SK-N-SH treated with all-trans-retinoic acid at 6 μM for 48 hours (cell line): ENCODE data around the gene CD40.

Experiments
- ARNTL ChIP-seq: fragments of 450-650 bp; formaldehyde crosslinking; IDR thresholded peaks from 2 replicates; pipeline ENCODE4 v1.5.0; 2020; ENCODE audit warnings: low read depth, mild to moderate bottlenecking, moderate library complexity, borderline replicate concordance
- ESRRG ChIP-seq: fragments of 250-450 bp; sonication (Bioruptor Pico); IDR thresholded peaks from 2 replicates; pipeline ENCODE4 v1.6.1; 2021; ENCODE audit warnings: mild to moderate bottlenecking
- OSR1 ChIP-seq: fragments of 250-450 bp; sonication (Bioruptor Pico); IDR thresholded peaks from 2 replicates; pipeline ENCODE4 v1.8.0; 2022; ENCODE audit warnings: moderate library complexity, mild to moderate bottlenecking, inconsistent platforms
- PPARA ChIP-seq: fragments of 250-450 bp; sonication (Bioruptor Pico); IDR thresholded peaks from 2 replicates; pipeline ENCODE4 v1.5.0; 2020; ENCODE audit warnings: mild to moderate bottlenecking, borderline replicate concordance
- RARB ChIP-seq: fragments of 250-450 bp; sonication (Bioruptor Pico); IDR thresholded peaks from 2 replicates; pipeline ENCODE4 v1.8.0; 2021; ENCODE audit warnings: mild to moderate bottlenecking, moderate library complexity
- SNAI2 ChIP-seq: fragments of 250-450 bp; sonication (Bioruptor Pico); IDR thresholded peaks from 2 replicates; pipeline ENCODE4 v1.5.0; 2020; ENCODE audit warnings: mild to moderate bottlenecking, moderate library complexity
- TCF4 ChIP-seq: fragments of 250-450 bp; sonication (Bioruptor Pico); IDR thresholded peaks from 2 replicates; pipeline ENCODE4 v1.8.0; 2021; ENCODE audit warnings: mild to moderate bottlenecking, moderate library complexity, borderline replicate concordance
- ZFP3 ChIP-seq: fragments of 250-450 bp; sonication (Bioruptor Pico); IDR thresholded peaks from 2 replicates; pipeline ENCODE4 v1.5.0; 2020; ENCODE audit warnings: mild to moderate bottlenecking, moderate library complexity
- ZFP30 ChIP-seq: fragments of 450-650 bp; formaldehyde crosslinking; IDR thresholded peaks from 2 replicates; pipeline ENCODE4 v1.5.0; 2022; ENCODE audit warnings: mild to moderate bottlenecking, moderate library complexity
- ZNF565 ChIP-seq: fragments of 450-650 bp; formaldehyde crosslinking; conservative IDR thresholded peaks from 2 replicates; pipeline ENCODE4 v1.5.0; 2020; ENCODE audit warnings: low read depth, mild to moderate bottlenecking, moderate library complexity
- ZNF70 ChIP-seq: fragments of 450-650 bp; formaldehyde crosslinking; IDR thresholded peaks from 2 replicates; pipeline ENCODE4 v1.5.0; 2020; ENCODE audit warnings: mild to moderate bottlenecking, moderate library complexity
- TF ChIP-seq, protein P1 (sequence below): fragments of 250-450 bp; sonication (Bioruptor Pico); IDR thresholded peaks from 2 replicates; pipeline ENCODE4 v1.5.1; 2020; ENCODE audit warnings: low read depth, mild to moderate bottlenecking, moderate library complexity
- TF ChIP-seq, protein P2 (sequence below): fragments of 250-450 bp; sonication (Bioruptor Pico); IDR thresholded peaks from 2 replicates; pipeline ENCODE4 v1.8.0; 2021; ENCODE audit warnings: low read depth, mild to moderate bottlenecking, moderate library complexity, borderline replicate concordance
- TF ChIP-seq, protein P3 (sequence below): fragments of 250-450 bp; sonication (Bioruptor Pico); IDR thresholded peaks from 2 replicates; pipeline ENCODE4 v1.8.0; 2020; ENCODE audit warnings: mild to moderate bottlenecking, moderate library complexity, borderline replicate concordance

DNA sequence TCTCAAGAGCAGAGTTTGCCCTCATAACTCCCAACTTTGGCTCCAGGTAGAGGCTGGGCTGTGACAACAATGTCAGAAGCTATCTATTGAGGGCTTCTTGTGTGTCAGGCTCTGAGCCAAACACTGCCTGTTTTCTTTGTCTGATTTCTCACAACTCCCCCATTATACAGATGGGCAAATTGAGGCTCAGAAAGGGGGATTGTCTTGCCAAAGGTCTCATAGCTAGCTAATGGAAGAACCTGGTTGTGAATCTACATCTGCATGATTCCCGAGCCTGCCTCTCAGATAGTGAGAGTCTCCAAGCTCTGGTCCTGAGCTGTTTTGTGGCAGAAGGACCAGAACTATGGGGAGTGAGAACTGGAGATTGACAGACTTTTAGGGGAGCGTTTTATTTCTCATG is 1.4 kb downstream of the CD40 start:
- TF ChIP-seq ZFP30 (CRISPR knock-in tag) (no peak), OSR1 (CRISPR knock-in tag) (no peak), TCF4 (CRISPR knock-in tag) (no peak), RARB (CRISPR knock-in tag) (no peak), ZNF70 (CRISPR knock-in tag) (no peak), ESRRG (no peak), ZNF565 (CRISPR knock-in tag) (no peak), PPARA (CRISPR knock-in tag) (no peak), ARNTL (CRISPR knock-in tag) (no peak), ZFP3 (CRISPR knock-in tag) (no peak), SNAI2 (CRISPR knock-in tag) (no peak)
- TF ChIP-seq, protein P1, sequence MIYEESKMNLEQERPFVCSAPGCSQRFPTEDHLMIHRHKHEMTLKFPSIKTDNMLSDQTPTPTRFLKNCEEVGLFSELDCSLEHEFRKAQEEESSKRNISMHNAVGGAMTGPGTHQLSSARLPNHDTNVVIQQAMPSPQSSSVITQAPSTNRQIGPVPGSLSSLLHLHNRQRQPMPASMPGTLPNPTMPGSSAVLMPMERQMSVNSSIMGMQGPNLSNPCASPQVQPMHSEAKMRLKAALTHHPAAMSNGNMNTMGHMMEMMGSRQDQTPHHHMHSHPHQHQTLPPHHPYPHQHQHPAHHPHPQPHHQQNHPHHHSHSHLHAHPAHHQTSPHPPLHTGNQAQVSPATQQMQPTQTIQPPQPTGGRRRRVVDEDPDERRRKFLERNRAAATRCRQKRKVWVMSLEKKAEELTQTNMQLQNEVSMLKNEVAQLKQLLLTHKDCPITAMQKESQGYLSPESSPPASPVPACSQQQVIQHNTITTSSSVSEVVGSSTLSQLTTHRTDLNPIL (CRISPR knock-in tag) = no peak
- TF ChIP-seq, protein P2, sequence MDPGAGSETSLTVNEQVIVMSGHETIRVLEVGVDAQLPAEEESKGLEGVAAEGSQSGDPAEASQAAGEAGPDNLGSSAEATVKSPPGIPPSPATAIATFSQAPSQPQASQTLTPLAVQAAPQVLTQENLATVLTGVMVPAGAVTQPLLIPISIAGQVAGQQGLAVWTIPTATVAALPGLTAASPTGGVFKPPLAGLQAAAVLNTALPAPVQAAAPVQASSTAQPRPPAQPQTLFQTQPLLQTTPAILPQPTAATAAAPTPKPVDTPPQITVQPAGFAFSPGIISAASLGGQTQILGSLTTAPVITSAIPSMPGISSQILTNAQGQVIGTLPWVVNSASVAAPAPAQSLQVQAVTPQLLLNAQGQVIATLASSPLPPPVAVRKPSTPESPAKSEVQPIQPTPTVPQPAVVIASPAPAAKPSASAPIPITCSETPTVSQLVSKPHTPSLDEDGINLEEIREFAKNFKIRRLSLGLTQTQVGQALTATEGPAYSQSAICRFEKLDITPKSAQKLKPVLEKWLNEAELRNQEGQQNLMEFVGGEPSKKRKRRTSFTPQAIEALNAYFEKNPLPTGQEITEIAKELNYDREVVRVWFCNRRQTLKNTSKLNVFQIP (CRISPR knock-in tag) = no peak
- TF ChIP-seq, protein P3, sequence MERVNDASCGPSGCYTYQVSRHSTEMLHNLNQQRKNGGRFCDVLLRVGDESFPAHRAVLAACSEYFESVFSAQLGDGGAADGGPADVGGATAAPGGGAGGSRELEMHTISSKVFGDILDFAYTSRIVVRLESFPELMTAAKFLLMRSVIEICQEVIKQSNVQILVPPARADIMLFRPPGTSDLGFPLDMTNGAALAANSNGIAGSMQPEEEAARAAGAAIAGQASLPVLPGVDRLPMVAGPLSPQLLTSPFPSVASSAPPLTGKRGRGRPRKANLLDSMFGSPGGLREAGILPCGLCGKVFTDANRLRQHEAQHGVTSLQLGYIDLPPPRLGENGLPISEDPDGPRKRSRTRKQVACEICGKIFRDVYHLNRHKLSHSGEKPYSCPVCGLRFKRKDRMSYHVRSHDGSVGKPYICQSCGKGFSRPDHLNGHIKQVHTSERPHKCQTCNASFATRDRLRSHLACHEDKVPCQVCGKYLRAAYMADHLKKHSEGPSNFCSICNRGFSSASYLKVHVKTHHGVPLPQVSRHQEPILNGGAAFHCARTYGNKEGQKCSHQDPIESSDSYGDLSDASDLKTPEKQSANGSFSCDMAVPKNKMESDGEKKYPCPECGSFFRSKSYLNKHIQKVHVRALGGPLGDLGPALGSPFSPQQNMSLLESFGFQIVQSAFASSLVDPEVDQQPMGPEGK (CRISPR knock-in tag) = no peak
